Neural crest cell (in vitro differentiated cells): Measurements from ENCODE around the gene ARHGAP10. TPM values are rescaled to one million over a fixed set of nuclear protein-coding genes. Genes with fewer than 3 reads are reported as not detected.

Source experiments
- DNase-seq: peaks from one replicate; pipeline ENCODE4 v3.0.0; 2021; ENCODE audit warnings: low read depth, mixed read lengths, low spot score
- H3K27ac Mint-ChIP-seq: one replicate; pipeline ENCODE4 v1.8.0; 2021; ENCODE audit warnings: mild to moderate bottlenecking, mixed read lengths; ENCODE audit not compliant: unreplicated experiment
- H3K27me3 Mint-ChIP-seq: 2 replicates; pipeline ENCODE4 v1.8.0; 2021; ENCODE audit warnings: low read depth, mild to moderate bottlenecking, mixed read lengths
- H3K36me3 Mint-ChIP-seq: 2 replicates; pipeline ENCODE4 v1.8.0; 2021; ENCODE audit warnings: low read depth, mild to moderate bottlenecking, mixed read lengths
- H3K4me1 Mint-ChIP-seq: 2 replicates; pipeline ENCODE4 v1.8.0; 2021; ENCODE audit warnings: mixed read lengths
- H3K4me3 Mint-ChIP-seq: one replicate; pipeline ENCODE4 v1.8.0; 2021; ENCODE audit warnings: mild to moderate bottlenecking, mixed read lengths
- H3K9me3 Mint-ChIP-seq: 2 replicates; pipeline ENCODE4 v1.8.0; 2021; ENCODE audit warnings: mixed read lengths
- total RNA-seq: library from RNA; stranded (reverse); gene quantifications from 2 replicates; pipeline ENCODE4 v1.2.1, GENCODE V29; 2021
- TF ChIP-seq, protein P1 (sequence below): fragments of 200-600 bp; sonication (generic); conservative IDR thresholded peaks from 2 replicates; pipeline ENCODE4 v1.5.0; 2021; ENCODE audit warnings: antibody characterized with exemption, mild to moderate bottlenecking

The ARHGAP10 gene
- total RNA-seq, 1 donor from 2014 or later, result 4.0 TPM

DNA sequence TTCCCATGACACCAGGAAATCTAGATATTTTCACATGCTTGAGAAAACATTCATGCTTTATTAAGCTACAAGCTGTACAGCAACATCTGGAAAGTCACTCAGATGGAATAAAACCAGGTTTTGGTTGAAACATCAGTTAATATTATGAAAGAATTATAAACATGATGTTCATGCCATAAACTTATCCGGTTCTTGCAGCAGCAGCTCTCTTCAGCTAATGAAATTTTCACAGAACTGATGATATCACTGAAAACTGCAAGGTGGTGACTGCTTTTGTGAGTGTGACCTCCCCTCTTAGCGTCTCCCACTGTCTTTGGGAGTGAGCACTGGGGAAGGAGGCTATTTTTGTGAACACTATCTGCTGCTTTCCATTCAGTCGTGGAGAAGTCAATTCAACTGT lies 56.9 kb downstream of the ARHGAP10 start:
- Mint-ChIP-seq H3K9me3 (no peaks in the 10 kb centered on the region), H3K36me3 (no peaks in the 10 kb centered on the region), H3K27me3 (peaks cover 3% of the 10 kb centered on the region), H3K4me3 (no peak overlapping the region), H3K4me1 (peaks cover 9% of the 10 kb centered on the region), H3K27ac (no peak overlapping the region)
- TF ChIP-seq, protein P1, sequence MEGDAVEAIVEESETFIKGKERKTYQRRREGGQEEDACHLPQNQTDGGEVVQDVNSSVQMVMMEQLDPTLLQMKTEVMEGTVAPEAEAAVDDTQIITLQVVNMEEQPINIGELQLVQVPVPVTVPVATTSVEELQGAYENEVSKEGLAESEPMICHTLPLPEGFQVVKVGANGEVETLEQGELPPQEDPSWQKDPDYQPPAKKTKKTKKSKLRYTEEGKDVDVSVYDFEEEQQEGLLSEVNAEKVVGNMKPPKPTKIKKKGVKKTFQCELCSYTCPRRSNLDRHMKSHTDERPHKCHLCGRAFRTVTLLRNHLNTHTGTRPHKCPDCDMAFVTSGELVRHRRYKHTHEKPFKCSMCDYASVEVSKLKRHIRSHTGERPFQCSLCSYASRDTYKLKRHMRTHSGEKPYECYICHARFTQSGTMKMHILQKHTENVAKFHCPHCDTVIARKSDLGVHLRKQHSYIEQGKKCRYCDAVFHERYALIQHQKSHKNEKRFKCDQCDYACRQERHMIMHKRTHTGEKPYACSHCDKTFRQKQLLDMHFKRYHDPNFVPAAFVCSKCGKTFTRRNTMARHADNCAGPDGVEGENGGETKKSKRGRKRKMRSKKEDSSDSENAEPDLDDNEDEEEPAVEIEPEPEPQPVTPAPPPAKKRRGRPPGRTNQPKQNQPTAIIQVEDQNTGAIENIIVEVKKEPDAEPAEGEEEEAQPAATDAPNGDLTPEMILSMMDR, result no peak
- no peak for DNase-seq

DNA sequence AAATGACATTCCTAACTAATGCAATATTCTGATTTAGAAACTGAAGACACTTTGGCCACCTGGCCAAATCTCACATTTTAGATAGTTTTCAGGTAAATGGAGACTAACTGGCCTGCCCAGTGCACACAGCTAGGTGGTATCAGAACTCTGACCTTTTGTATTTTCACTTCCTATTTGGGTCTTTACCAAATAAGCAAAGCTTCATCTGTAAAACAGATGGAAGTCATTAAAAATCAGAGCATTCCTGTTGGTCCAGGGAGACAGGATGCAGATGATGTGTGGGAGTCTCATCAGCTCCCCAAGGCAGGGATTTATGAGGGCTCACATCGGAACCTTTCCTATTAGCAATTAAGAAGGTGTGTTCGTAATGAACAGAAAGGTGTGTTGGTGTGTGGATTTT lies 57.7 kb downstream of the ARHGAP10 start:
- no peak overlapping the region for H3K4me3 Mint-ChIP-seq
- no peak for DNase-seq
- no peaks in the 10 kb centered on the region for H3K36me3 Mint-ChIP-seq
- H3K4me1 Mint-ChIP-seq, result peaks cover 9% of the 10 kb centered on the region
- no peaks in the 10 kb centered on the region for H3K9me3 Mint-ChIP-seq
- TF ChIP-seq, protein P1, result no peak
- H3K27me3 Mint-ChIP-seq, result peaks cover 3% of the 10 kb centered on the region
- H3K27ac Mint-ChIP-seq, result no peak overlapping the region

DNA sequence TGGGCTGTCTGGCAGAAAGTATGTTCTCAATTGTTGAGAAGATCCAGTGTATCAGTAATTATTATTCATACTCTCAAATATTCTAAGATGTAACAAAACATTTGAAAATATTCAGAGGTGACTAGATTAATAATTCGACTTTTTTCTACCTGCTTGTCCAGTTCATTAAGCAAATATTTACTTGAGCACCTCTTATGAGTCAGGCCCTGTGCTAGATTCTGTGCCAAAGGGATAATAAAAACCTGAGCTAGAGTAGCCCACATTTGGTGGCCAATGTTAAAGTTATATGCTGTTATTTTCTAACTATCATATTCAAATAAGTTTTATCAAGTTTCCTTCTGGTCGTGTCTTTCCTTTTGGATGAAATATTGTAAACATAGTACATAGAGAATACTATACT lies 58.5 kb downstream of the ARHGAP10 start:
- no peak overlapping the region for H3K27ac Mint-ChIP-seq
- H3K4me1 Mint-ChIP-seq, result peaks cover 9% of the 10 kb centered on the region
- no peak overlapping the region for H3K4me3 Mint-ChIP-seq
- no peak for DNase-seq
- peaks cover 3% of the 10 kb centered on the region for H3K27me3 Mint-ChIP-seq
- TF ChIP-seq, protein P1, result no peak
- no peaks in the 10 kb centered on the region for H3K9me3 Mint-ChIP-seq
- H3K36me3 Mint-ChIP-seq, result no peaks in the 10 kb centered on the region

DNA sequence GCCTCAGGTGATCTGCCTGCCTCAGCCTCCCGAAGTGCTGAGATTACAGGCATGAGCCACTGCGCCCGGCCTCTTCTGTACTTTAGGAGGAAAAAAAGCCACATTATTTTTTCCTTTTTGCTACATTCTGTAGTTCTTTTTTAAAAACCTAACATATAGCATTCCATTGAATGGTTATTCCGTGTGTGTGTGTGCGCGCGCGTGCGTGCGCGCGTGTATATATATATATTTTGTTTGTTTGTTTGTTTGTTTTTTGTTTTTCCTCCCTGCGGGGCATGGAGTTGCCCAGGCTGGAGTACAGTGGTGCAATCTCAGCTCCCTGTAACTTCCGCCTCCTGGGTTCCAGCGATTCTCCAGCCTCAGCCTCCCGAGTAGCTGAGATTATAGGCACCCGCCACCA lies 59.5 kb downstream of the ARHGAP10 start:
- Mint-ChIP-seq H3K4me1 (peaks cover 5% of the 10 kb centered on the region), H3K27me3 (peaks cover 3% of the 10 kb centered on the region), H3K4me3 (no peak overlapping the region), H3K27ac (no peak overlapping the region), H3K9me3 (no peaks in the 10 kb centered on the region), H3K36me3 (no peaks in the 10 kb centered on the region)
- DNase-seq, result no peak
- TF ChIP-seq, protein P1, result no peak

DNA sequence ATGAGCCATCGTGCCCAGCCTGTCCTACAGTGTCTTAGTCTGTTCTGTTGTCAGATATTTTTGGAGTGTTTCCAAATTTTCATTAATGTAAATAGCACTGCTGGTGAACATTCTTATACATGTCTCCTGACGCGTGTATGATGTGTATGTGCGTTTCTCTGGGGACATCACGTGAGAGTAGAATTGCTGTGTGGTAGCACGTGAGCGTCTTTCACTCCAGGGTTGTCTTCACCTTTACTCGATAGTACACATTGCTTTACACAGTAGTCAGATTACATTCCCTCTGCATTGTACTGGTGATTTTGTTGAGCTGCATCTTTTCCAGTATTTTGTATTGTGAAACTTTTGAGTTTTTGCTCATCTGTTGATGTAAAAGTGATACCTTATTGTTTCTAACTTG lies 60.0 kb downstream of the ARHGAP10 start:
- no peak for DNase-seq
- Mint-ChIP-seq H3K27ac (no peak overlapping the region), H3K36me3 (no peaks in the 10 kb centered on the region), H3K4me1 (peaks cover 1% of the 10 kb centered on the region), H3K4me3 (no peak overlapping the region), H3K27me3 (peaks cover 3% of the 10 kb centered on the region), H3K9me3 (no peaks in the 10 kb centered on the region)
- TF ChIP-seq, protein P1, result no peak
